ENCODE results near the gene CDH13.

The CDH13 gene

GRCh38 chr16:82807311-82807710, 180.5 kb downstream of the CDH13 start:
- no peak overlapping the region for H3K4me3 ChIP-seq (ENCODE audit: low read length)
- no peaks in the 10 kb centered on the region for H3K4me1 ChIP-seq (ENCODE audit: control insufficient read depth, insufficient read depth, low read length)
- H3K36me3 ChIP-seq (ENCODE audit: control insufficient read depth, insufficient read depth, low read length), result no peaks in the 10 kb centered on the region
- no peaks in the 10 kb centered on the region for H3K9me3 ChIP-seq (ENCODE audit: control insufficient read depth, insufficient read depth, low read length)
- no peak for DNase-seq (ENCODE audit: low read depth, low spot score)
- no CpG with 5 or more reads among the region's 3 CpGs for WGBS (ENCODE audit: insufficient coverage, insufficient read length)
- no peak overlapping the region for H3K27ac ChIP-seq (ENCODE audit: low read length)
- H3K27me3 ChIP-seq (ENCODE audit: control insufficient read depth, insufficient read depth, low read length), result no peaks in the 10 kb centered on the region

- H3K36me3 ChIP-seq (ENCODE audit: control insufficient read depth, insufficient read depth, low read length), result no peaks in the 10 kb centered on the region
- H3K27me3 ChIP-seq (ENCODE audit: control insufficient read depth, insufficient read depth, low read length), result no peaks in the 10 kb centered on the region
- H3K9me3 ChIP-seq (ENCODE audit: control insufficient read depth, insufficient read depth, low read length), result no peaks in the 10 kb centered on the region
- H3K4me3 ChIP-seq (ENCODE audit: low read length), result no peak overlapping the region
- H3K27ac ChIP-seq (ENCODE audit: low read length), result no peak overlapping the region
- no peaks in the 10 kb centered on the region for H3K4me1 ChIP-seq (ENCODE audit: control insufficient read depth, insufficient read depth, low read length)
- DNase-seq (ENCODE audit: low read depth, low spot score), result no peak
- WGBS (ENCODE audit: insufficient coverage, insufficient read length), result no CpG with 5 or more reads among the region's 1 CpG
Measured at GRCh38 chr16:82808036-82808435, 181.3 kb downstream of the CDH13 start.

- H3K36me3 ChIP-seq (ENCODE audit: control insufficient read depth, insufficient read depth, low read length), result no peaks in the 10 kb centered on the region
- WGBS (ENCODE audit: insufficient coverage, insufficient read length), result no CpG with 5 or more reads among the region's 6 CpGs
- no peaks in the 10 kb centered on the region for H3K9me3 ChIP-seq (ENCODE audit: control insufficient read depth, insufficient read depth, low read length)
- no peaks in the 10 kb centered on the region for H3K4me1 ChIP-seq (ENCODE audit: control insufficient read depth, insufficient read depth, low read length)
- DNase-seq (ENCODE audit: low read depth, low spot score), result no peak
- no peak overlapping the region for H3K27ac ChIP-seq (ENCODE audit: low read length)
- no peak overlapping the region for H3K4me3 ChIP-seq (ENCODE audit: low read length)
- H3K27me3 ChIP-seq (ENCODE audit: control insufficient read depth, insufficient read depth, low read length), result no peaks in the 10 kb centered on the region
Measured at GRCh38 chr16:82810077-82810476, 183.3 kb downstream of the CDH13 start.

- DNase-seq (ENCODE audit: low read depth, low spot score), result no peak
- Histone ChIP-seq H3K9me3 (ENCODE audit: control insufficient read depth, insufficient read depth, low read length) (no peaks in the 10 kb centered on the region), H3K27ac (ENCODE audit: low read length) (no peak overlapping the region), H3K27me3 (ENCODE audit: control insufficient read depth, insufficient read depth, low read length) (no peaks in the 10 kb centered on the region), H3K4me3 (ENCODE audit: low read length) (no peak overlapping the region), H3K36me3 (ENCODE audit: control insufficient read depth, insufficient read depth, low read length) (no peaks in the 10 kb centered on the region), H3K4me1 (ENCODE audit: control insufficient read depth, insufficient read depth, low read length) (no peaks in the 10 kb centered on the region)
- WGBS (ENCODE audit: insufficient coverage, insufficient read length), result no CpG with 5 or more reads among the region's 3 CpGs
Measured at GRCh38 chr16:82814059-82814458, 187.3 kb downstream of the CDH13 start.

GRCh38 chr16:82819286-82819685, 192.5 kb downstream of the CDH13 start:
- no peaks in the 10 kb centered on the region for H3K4me1 ChIP-seq (ENCODE audit: control insufficient read depth, insufficient read depth, low read length)
- no peaks in the 10 kb centered on the region for H3K9me3 ChIP-seq (ENCODE audit: control insufficient read depth, insufficient read depth, low read length)
- no peak overlapping the region for H3K4me3 ChIP-seq (ENCODE audit: low read length)
- no peaks in the 10 kb centered on the region for H3K27me3 ChIP-seq (ENCODE audit: control insufficient read depth, insufficient read depth, low read length)
- DNase-seq (ENCODE audit: low read depth, low spot score), result no peak
- H3K36me3 ChIP-seq (ENCODE audit: control insufficient read depth, insufficient read depth, low read length), result no peaks in the 10 kb centered on the region
- H3K27ac ChIP-seq (ENCODE audit: low read length), result no peak overlapping the region

- Histone ChIP-seq H3K4me1 (ENCODE audit: control insufficient read depth, insufficient read depth, low read length) (no peaks in the 10 kb centered on the region), H3K36me3 (ENCODE audit: control insufficient read depth, insufficient read depth, low read length) (no peaks in the 10 kb centered on the region), H3K4me3 (ENCODE audit: low read length) (no peak overlapping the region), H3K27me3 (ENCODE audit: control insufficient read depth, insufficient read depth, low read length) (no peaks in the 10 kb centered on the region), H3K9me3 (ENCODE audit: control insufficient read depth, insufficient read depth, low read length) (no peaks in the 10 kb centered on the region), H3K27ac (ENCODE audit: low read length) (no peak overlapping the region)
- WGBS (ENCODE audit: insufficient coverage, insufficient read length), result no CpG with 5 or more reads among the region's 2 CpGs
- no peak for DNase-seq (ENCODE audit: low read depth, low spot score)
Measured at GRCh38 chr16:82820855-82821254, 194.1 kb downstream of the CDH13 start.

- WGBS (ENCODE audit: insufficient coverage, insufficient read length), result no CpG with 5 or more reads among the region's 5 CpGs
- Histone ChIP-seq H3K27me3 (ENCODE audit: control insufficient read depth, insufficient read depth, low read length) (no peaks in the 10 kb centered on the region), H3K27ac (ENCODE audit: low read length) (no peak overlapping the region), H3K4me3 (ENCODE audit: low read length) (no peak overlapping the region), H3K36me3 (ENCODE audit: control insufficient read depth, insufficient read depth, low read length) (no peaks in the 10 kb centered on the region), H3K9me3 (ENCODE audit: control insufficient read depth, insufficient read depth, low read length) (no peaks in the 10 kb centered on the region), H3K4me1 (ENCODE audit: control insufficient read depth, insufficient read depth, low read length) (no peaks in the 10 kb centered on the region)
- no peak for DNase-seq (ENCODE audit: low read depth, low spot score)
Measured at GRCh38 chr16:82824408-82824807, 197.6 kb downstream of the CDH13 start.

- Histone ChIP-seq H3K9me3 (ENCODE audit: control insufficient read depth, insufficient read depth, low read length) (no peaks in the 10 kb centered on the region), H3K4me3 (ENCODE audit: low read length) (no peak overlapping the region), H3K4me1 (ENCODE audit: control insufficient read depth, insufficient read depth, low read length) (peaks cover 5% of the 10 kb centered on the region; the same call in 1 of the 2 replicates), H3K27ac (ENCODE audit: low read length) (no peak overlapping the region), H3K27me3 (ENCODE audit: control insufficient read depth, insufficient read depth, low read length) (no peaks in the 10 kb centered on the region), H3K36me3 (ENCODE audit: control insufficient read depth, insufficient read depth, low read length) (no peaks in the 10 kb centered on the region)
- WGBS (ENCODE audit: insufficient coverage, insufficient read length), result no CpG with 5 or more reads among the region's 6 CpGs
- DNase-seq (ENCODE audit: low read depth, low spot score), result no peak
Measured at GRCh38 chr16:82829301-82829700, 202.5 kb downstream of the CDH13 start.

- Histone ChIP-seq H3K4me3 (ENCODE audit: low read length) (no peak overlapping the region), H3K36me3 (ENCODE audit: control insufficient read depth, insufficient read depth, low read length) (no peaks in the 10 kb centered on the region), H3K27me3 (ENCODE audit: control insufficient read depth, insufficient read depth, low read length) (no peaks in the 10 kb centered on the region), H3K9me3 (ENCODE audit: control insufficient read depth, insufficient read depth, low read length) (no peaks in the 10 kb centered on the region), H3K27ac (ENCODE audit: low read length) (no peak overlapping the region), H3K4me1 (ENCODE audit: control insufficient read depth, insufficient read depth, low read length) (peaks cover 12% of the 10 kb centered on the region; the same call in 1 of the 2 replicates)
- DNase-seq (ENCODE audit: low read depth, low spot score), result no peak
- WGBS (ENCODE audit: insufficient coverage, insufficient read length), result no CpG with 5 or more reads among the region's 7 CpGs
Measured at GRCh38 chr16:82830944-82831343, 204.2 kb downstream of the CDH13 start.

- no peak overlapping the region for H3K4me3 ChIP-seq (ENCODE audit: low read length)
- H3K4me1 ChIP-seq (ENCODE audit: control insufficient read depth, insufficient read depth, low read length), result peaks cover 12% of the 10 kb centered on the region; the same call in 1 of the 2 replicates
- H3K27ac ChIP-seq (ENCODE audit: low read length), result no peak overlapping the region
- H3K9me3 ChIP-seq (ENCODE audit: control insufficient read depth, insufficient read depth, low read length), result no peaks in the 10 kb centered on the region
- WGBS (ENCODE audit: insufficient coverage, insufficient read length), result no CpG with 5 or more reads among the region's 3 CpGs
- no peak for DNase-seq (ENCODE audit: low read depth, low spot score)
- H3K27me3 ChIP-seq (ENCODE audit: control insufficient read depth, insufficient read depth, low read length), result no peaks in the 10 kb centered on the region
- H3K36me3 ChIP-seq (ENCODE audit: control insufficient read depth, insufficient read depth, low read length), result no peaks in the 10 kb centered on the region
Measured at GRCh38 chr16:82832821-82833220, 206.1 kb downstream of the CDH13 start.

GRCh38 chr16:82833378-82833993, 206.7 kb downstream of the CDH13 start:
- Histone ChIP-seq H3K36me3 (ENCODE audit: control insufficient read depth, insufficient read depth, low read length) (no peaks in the 10 kb centered on the region), H3K27me3 (ENCODE audit: control insufficient read depth, insufficient read depth, low read length) (no peaks in the 10 kb centered on the region), H3K27ac (ENCODE audit: low read length) (no peak overlapping the region), H3K4me1 (ENCODE audit: control insufficient read depth, insufficient read depth, low read length) (peaks cover 12% of the 10 kb centered on the region; the same call in 1 of the 2 replicates), H3K4me3 (ENCODE audit: low read length) (no peak overlapping the region), H3K9me3 (ENCODE audit: control insufficient read depth, insufficient read depth, low read length) (no peaks in the 10 kb centered on the region)
- no peak for DNase-seq (ENCODE audit: low read depth, low spot score)
- WGBS (ENCODE audit: insufficient coverage, insufficient read length), result no CpG with 5 or more reads among the region's 7 CpGs
